DND-41 (cell line): ENCODE measurements around the gene IFNL4.

Experiments
- ATAC-seq: fragments of 200-7000 bp; cut with Tn5 transposase; 3 replicates; pipeline ENCODE4 v1.9.1; 2021; ENCODE audit warnings: low read depth; ENCODE audit not compliant: insufficient read depth
- DNase-seq: peaks from one replicate; pipeline ENCODE4 v3.0.0-alpha.2; 2020
- H2AFZ ChIP-seq: 2 replicates; pipeline ENCODE4 v1.6.0; 2012; ENCODE audit warnings: low read depth, low read length
- H3K27ac ChIP-seq: 2 replicates; pipeline ENCODE4 v1.5.1; 2012; ENCODE audit warnings: low read length, inconsistent platforms
- H3K27me3 ChIP-seq: fragments of 200-600 bp; sonication (generic); 2 replicates; pipeline ENCODE4 v1.6.0; 2012; ENCODE audit warnings: low read length, mild to moderate bottlenecking, inconsistent platforms; ENCODE audit not compliant: insufficient read depth, poor library complexity
- H3K36me3 ChIP-seq: 2 replicates; pipeline ENCODE4 v1.5.1; 2012; ENCODE audit warnings: low read length, inconsistent platforms; ENCODE audit not compliant: insufficient read depth
- H3K4me1 ChIP-seq: 2 replicates; pipeline ENCODE4 v1.5.1; 2012; ENCODE audit warnings: mild to moderate bottlenecking, low read length; ENCODE audit not compliant: insufficient read depth
- H3K4me2 ChIP-seq: 2 replicates; pipeline ENCODE4 v1.6.0; 2012; ENCODE audit warnings: mild to moderate bottlenecking, moderate library complexity, low read length, inconsistent platforms; ENCODE audit not compliant: insufficient read depth
- H3K4me3 ChIP-seq, 2 experiments: fragments of 200-600 bp in 1 of 2; shearing (Covaris generic) in 1 of 2; 2 replicates each; pipeline ENCODE4 v1.5.1; 2012 to 2016; ENCODE audit warnings: inconsistent platforms in 2 of 2, low read length in 2 of 2, mild to moderate bottlenecking in 2 of 2, low read depth in 1 of 2, moderate library complexity in 1 of 2
- H3K79me2 ChIP-seq: 2 replicates; pipeline ENCODE4 v1.6.0; 2012; ENCODE audit warnings: low read length, inconsistent platforms; ENCODE audit not compliant: insufficient read depth
- H3K9ac ChIP-seq: 2 replicates; pipeline ENCODE4 v1.6.0; 2012; ENCODE audit warnings: low read depth, mild to moderate bottlenecking, inconsistent platforms, low read length, moderate library complexity
- H3K9me3 ChIP-seq: 2 replicates; pipeline ENCODE4 v1.5.1; 2012; ENCODE audit warnings: low read length, moderate library complexity, mild to moderate bottlenecking, inconsistent platforms; ENCODE audit not compliant: insufficient read depth, severe bottlenecking
- H4K20me1 ChIP-seq: 2 replicates; pipeline ENCODE4 v1.6.0; 2012; ENCODE audit warnings: low read length; ENCODE audit not compliant: insufficient read depth
- CTCF ChIP-seq: IDR thresholded peaks from 2 replicates; pipeline ENCODE4 v1.5.1; 2012; ENCODE audit warnings: borderline replicate concordance, low read length, moderate library complexity, mild to moderate bottlenecking; ENCODE audit not compliant: poor library complexity, severe bottlenecking; ENCODE audit errors: extremely low read depth
- EZH2 ChIP-seq: IDR thresholded peaks from 3 replicates; pipeline ENCODE4 v1.6.1; 2012; ENCODE audit warnings: borderline replicate concordance, low read depth, mild to moderate bottlenecking, moderate library complexity, low read length, inconsistent platforms; ENCODE audit not compliant: severe bottlenecking

IFNL4 gene

GRCh38 chr19:39238944-39239343, 9.7 kb downstream of the IFNL4 start:
- Histone ChIP-seq H3K4me1 (peaks cover 8% of the 10 kb centered on the region), H4K20me1 (no peaks in the 10 kb centered on the region), H3K4me3 (no peak overlapping the region), H3K27me3 (no peaks in the 10 kb centered on the region), H3K27ac (no peak overlapping the region), H3K4me2 (no peak overlapping the region), H3K79me2 (no peaks in the 10 kb centered on the region), H3K9ac (no peak overlapping the region), H3K36me3 (no peaks in the 10 kb centered on the region), H2AFZ (no peak overlapping the region), H3K9me3 (no peaks in the 10 kb centered on the region)
- no peak for ATAC-seq
- no peak for DNase-seq
- no peak for TF ChIP-seq EZH2
- no peak for TF ChIP-seq CTCF

- H3K36me3 ChIP-seq: no peaks in the 10 kb centered on the region
- TF ChIP-seq CTCF (no peak), EZH2 (no peak)
- H3K4me3 ChIP-seq: no peak overlapping the region
- H3K79me2 ChIP-seq: no peaks in the 10 kb centered on the region
- no peak overlapping the region for H3K27ac ChIP-seq
- H3K4me1 ChIP-seq: peaks cover 8% of the 10 kb centered on the region
- H3K27me3 ChIP-seq: no peaks in the 10 kb centered on the region
- H3K9me3 ChIP-seq: no peaks in the 10 kb centered on the region
- H2AFZ ChIP-seq: peak overlapping the region; percentile 10; the same call in 1 of the 2 replicates
- peak overlapping the region; percentile 42 for H3K4me2 ChIP-seq
- no peaks in the 10 kb centered on the region for H4K20me1 ChIP-seq
- H3K9ac ChIP-seq: no peak overlapping the region
- no peak for DNase-seq
- no peak for ATAC-seq
These were observed 10.4 kb downstream of the IFNL4 start for GRCh38 chr19:39238209-39238608.

GRCh38 chr19:39237200-39238184, 11.2 kb downstream of the IFNL4 start:
- no peak overlapping the region for H3K4me3 ChIP-seq
- no peaks in the 10 kb centered on the region for H3K27me3 ChIP-seq
- peak overlapping the region; percentile 10; the same call in 1 of the 2 replicates for H2AFZ ChIP-seq
- no peak for TF ChIP-seq CTCF
- TF ChIP-seq EZH2: no peak
- H3K4me2 ChIP-seq: peak overlapping the region; percentile 42
- H3K4me1 ChIP-seq: peaks cover 8% of the 10 kb centered on the region
- H3K9ac ChIP-seq: no peak overlapping the region
- H3K9me3 ChIP-seq: no peaks in the 10 kb centered on the region
- peak; percentile 96 for ATAC-seq
- no peaks in the 10 kb centered on the region for H3K79me2 ChIP-seq
- peak; percentile 60 for DNase-seq
- no peaks in the 10 kb centered on the region for H3K36me3 ChIP-seq
- no peak overlapping the region for H3K27ac ChIP-seq
- H4K20me1 ChIP-seq: no peaks in the 10 kb centered on the region
